Ovary (tissue), 3 donors: ENCODE results near the gene TTC16.

Experiments
- EP300 ChIP-seq: sonication (generic); formaldehyde crosslinking; IDR thresholded peaks from one replicate; pipeline ENCODE4 v1.6.1; 2017; ENCODE audit warnings: antibody characterized with exemption
- POLR2A ChIP-seq: fragments of 450-650 bp; IDR thresholded peaks from one replicate; pipeline ENCODE4 v1.6.1; 2017; ENCODE audit warnings: antibody characterized with exemption, mild to moderate bottlenecking, moderate library complexity
- TF ChIP-seq, protein P1 (sequence below), 3 donors: fragments of 450-650 bp in 2 of 3; fragments of 200-600 bp in 1 of 3; IDR thresholded peaks; one replicate each; pipeline versions ENCODE4 v1.5.1 to v1.8.0; 2016 to 2022; ENCODE audit warnings: antibody characterized with exemption in 3 of 3, mild to moderate bottlenecking in 1 of 3
- donor health status: DM: no; HTN: no; CAD: no.

- TF ChIP-seq, protein P1, sequence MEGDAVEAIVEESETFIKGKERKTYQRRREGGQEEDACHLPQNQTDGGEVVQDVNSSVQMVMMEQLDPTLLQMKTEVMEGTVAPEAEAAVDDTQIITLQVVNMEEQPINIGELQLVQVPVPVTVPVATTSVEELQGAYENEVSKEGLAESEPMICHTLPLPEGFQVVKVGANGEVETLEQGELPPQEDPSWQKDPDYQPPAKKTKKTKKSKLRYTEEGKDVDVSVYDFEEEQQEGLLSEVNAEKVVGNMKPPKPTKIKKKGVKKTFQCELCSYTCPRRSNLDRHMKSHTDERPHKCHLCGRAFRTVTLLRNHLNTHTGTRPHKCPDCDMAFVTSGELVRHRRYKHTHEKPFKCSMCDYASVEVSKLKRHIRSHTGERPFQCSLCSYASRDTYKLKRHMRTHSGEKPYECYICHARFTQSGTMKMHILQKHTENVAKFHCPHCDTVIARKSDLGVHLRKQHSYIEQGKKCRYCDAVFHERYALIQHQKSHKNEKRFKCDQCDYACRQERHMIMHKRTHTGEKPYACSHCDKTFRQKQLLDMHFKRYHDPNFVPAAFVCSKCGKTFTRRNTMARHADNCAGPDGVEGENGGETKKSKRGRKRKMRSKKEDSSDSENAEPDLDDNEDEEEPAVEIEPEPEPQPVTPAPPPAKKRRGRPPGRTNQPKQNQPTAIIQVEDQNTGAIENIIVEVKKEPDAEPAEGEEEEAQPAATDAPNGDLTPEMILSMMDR (IDR thresholded peaks at IDR 0.05), result no peak
- TF ChIP-seq POLR2A (no peak), EP300 (no peak)
Measured at GRCh38 chr9:127693143-127693542, 22.7 kb upstream of the TTC16 start.
